GM21526 (cell line): ENCODE data around the gene RPL6.
"Not testable (repeated sequence)": the region's sequence is repeated elsewhere in the genome, so short reads cannot be mapped to it uniquely, and the experiment has no call there.

Experiments used
- ATAC-seq: cut with Tn5 transposase; IDR thresholded peaks from one replicate; pipeline ENCODE4 v1.9.1; 2021; ENCODE audit warnings: moderate library complexity; ENCODE audit not compliant: unreplicated experiment, low FRiP score

RPL6 gene

DNA sequence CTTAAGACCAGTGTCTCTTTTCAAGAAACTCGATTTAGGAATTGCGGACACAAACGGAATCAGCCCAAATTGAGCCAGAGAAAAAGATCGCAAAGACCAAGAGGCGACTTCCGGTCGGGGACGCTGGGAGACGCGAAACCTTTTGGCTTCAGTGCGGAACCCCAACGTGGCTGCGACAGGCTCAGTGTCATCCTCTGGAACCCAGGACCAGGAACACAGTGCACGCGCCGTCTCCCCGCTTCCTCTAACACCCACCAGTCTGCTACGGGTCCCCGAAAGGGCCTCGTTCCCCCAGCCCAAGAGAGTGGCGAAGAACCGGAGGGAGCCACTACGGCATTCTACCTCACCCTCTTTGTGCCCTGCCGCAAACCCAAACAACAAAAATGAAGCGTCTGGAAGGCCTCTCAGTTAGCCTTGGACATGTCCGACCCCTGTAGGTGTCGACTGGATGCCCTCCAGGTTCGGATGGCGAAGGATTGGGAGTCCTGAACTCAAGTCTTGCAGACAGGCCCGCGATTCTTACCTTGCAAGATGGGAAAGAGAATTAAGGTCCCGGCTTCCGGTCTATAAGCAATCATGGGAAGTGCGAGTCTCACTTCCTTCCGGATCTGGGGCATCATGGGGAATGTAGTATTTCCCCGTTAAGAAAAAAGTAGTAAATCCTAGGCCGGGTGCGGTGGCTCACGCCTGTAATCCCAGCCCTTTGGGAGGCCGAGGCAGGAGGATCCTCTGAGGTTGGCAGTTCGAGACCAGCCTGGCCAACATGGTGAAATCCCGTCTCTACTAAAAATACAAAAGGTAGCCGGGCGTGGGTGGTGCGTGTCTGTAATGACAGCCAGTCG is at the start of gene RPL6:
Gene RPL6 (minus strand): TSS at position 542 of the 842 bp plus-strand sequence. CDS start 949 bp downstream, outside the sequence.
- ATAC-seq, result peak; percentile 69

DNA sequence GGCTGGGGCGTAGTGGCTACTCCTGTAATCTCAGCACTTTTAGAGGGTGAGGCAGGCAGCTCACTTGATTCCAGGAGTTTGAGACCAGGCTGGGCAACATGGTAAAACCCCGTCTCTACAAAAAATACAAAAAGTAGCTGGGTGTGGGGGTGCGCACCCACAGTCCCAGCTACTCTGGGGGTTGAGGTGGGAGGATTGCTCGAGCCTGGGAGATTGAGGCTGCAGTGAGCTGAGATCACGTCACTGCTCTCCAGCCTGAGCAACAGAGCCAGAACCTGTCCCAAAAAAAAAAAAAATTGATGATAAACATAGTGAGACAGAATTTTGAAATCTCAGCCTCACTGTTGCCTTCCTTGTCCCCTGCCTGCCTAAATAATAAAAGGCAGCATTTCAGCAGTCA is 49.3 kb upstream of the RPL6 start:
- ATAC-seq, result no peak

GRCh38 chr12:112458330-112458729 is 48.9 kb upstream of the RPL6 start:
- no peak for ATAC-seq

DNA sequence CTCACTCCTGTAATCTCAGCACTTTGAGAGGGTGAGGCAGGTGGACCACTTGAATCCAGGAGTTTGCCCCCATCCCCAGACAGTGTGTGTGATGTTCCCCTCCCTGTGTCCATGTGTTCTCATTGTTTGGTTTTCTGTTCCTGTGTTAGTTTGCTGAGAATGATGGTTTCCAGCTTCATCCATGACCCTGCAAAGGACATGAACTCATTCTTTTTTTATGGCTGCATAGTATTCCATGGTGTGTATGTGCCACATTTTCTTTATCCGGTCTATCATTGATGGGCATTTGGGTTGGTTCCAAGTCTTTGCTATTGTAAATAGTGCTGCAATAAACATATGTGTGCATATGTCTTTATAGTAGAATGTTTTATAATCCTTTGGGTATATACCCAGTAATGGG is 47.7 kb upstream of the RPL6 start:
- ATAC-seq, result not testable (repeated sequence)

GRCh38 chr12:112456029-112456428 is 46.6 kb upstream of the RPL6 start:
- no peak for ATAC-seq

DNA sequence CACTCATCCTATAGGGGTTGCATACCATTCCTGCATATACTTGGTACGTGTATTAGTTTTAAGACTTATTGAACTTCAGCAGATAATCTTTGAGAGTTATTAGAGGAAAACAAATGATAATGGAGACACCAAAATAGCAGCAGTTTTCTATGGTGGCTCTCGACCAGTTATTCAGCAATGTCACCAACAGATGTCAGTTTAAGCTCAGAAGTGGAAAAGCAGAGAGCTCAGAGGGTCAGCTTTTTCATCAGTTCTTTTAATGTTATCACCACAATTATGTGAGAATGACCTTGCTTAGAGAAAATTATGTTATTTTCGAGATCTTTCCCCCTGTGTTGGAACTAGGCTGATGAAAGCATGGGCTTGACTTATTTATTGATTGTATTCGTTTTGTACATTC is 41.3 kb upstream of the RPL6 start:
- ATAC-seq, result no peak

DNA sequence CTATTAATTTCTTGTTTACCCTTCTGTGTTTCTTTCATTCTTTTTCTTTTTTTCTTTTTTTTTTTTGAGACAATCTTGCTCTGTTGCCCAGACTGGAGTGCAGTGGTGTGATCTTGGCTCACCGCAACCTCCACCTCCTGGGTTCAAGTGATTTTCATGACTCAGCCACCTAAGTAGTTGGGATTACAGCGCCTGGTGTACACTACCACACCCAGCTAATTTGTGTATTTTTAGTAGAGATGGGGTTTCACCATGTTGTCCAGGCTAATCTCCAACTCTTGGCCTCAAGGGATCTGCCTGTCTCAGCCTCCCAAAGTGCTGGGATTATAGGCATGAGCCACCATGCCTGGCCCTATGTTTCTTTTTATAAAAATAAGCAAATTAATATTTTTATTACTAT is 38.8 kb upstream of the RPL6 start:
- not testable (repeated sequence) for ATAC-seq

- no peak for ATAC-seq
Measured at GRCh38 chr12:112447106-112447505, 37.7 kb upstream of the RPL6 start.

GRCh38 chr12:112446008-112446725 is 36.8 kb upstream of the RPL6 start:
- ATAC-seq, result no peak

GRCh38 chr12:112443916-112444315 is 34.5 kb upstream of the RPL6 start:
- ATAC-seq, result no peak

DNA sequence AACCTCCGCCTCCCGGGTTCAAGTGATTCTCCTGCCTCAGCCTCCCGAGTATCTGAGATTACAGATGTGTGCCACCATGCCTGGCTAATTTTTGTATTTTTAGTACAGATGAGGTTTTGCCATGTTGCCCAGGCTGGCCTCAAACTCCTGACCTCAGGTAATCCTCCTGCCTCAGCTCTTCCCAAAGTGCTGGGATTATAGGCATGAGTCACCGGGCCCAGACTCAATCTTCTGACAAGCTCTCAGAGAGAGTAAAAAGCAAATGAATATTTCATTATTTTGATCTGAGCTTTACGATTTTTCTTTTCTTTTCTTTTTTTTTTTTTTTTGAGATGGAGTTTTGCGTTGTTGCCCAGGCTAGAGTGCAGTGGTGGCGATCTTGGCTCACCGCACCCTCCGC is 31.2 kb upstream of the RPL6 start:
- not testable (repeated sequence) for ATAC-seq

- no peak for ATAC-seq
Measured at GRCh38 chr12:112439769-112440168, 30.4 kb upstream of the RPL6 start.

GRCh38 chr12:112438645-112439044 is 29.2 kb upstream of the RPL6 start:
- ATAC-seq, result not testable (repeated sequence)

DNA sequence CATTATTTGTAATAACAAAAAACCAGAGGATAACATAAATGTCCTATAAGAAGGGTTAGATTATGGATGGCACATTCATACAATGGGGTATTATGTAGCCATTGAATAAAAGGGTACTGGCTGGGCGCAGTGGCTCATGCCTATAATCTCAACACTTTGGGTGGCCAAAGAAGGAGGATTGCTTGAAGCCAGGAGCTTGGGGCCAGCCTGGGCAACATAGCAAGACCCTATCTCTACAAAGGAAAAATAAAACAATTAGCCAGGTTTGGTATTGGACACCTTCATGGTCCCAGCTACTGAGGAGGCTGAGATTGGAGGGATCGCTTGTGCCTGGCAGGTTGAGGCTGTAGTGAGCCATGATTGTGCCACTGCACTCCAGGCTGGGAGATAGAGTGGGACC is 24.1 kb upstream of the RPL6 start:
- ATAC-seq, result no peak

DNA sequence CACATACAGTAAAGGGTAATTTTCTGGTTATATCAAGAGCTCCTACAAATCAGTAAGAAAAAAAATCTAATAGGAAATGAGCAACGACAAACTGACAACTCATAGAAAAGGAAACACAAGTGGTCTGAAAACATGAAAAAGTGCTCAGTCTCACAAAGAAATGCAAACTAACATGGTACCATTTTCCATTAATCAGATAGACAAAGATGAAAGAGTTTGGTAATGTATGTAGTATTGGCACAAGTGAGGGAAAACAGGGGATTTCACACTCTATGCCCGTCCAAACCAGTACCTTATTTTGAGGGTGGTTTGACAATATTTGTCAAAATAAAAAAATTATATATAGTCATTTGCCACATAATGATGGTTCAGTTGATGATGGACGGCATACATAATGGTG is 22.6 kb upstream of the RPL6 start:
- no peak for ATAC-seq

GRCh38 chr12:112430929-112431328 is 21.5 kb upstream of the RPL6 start:
- ATAC-seq, result no peak

- ATAC-seq, result no peak
Measured at GRCh38 chr12:112427760-112428159, 18.4 kb upstream of the RPL6 start.

- no peak for ATAC-seq
Measured at GRCh38 chr12:112425582-112426382, 16.4 kb upstream of the RPL6 start.

DNA sequence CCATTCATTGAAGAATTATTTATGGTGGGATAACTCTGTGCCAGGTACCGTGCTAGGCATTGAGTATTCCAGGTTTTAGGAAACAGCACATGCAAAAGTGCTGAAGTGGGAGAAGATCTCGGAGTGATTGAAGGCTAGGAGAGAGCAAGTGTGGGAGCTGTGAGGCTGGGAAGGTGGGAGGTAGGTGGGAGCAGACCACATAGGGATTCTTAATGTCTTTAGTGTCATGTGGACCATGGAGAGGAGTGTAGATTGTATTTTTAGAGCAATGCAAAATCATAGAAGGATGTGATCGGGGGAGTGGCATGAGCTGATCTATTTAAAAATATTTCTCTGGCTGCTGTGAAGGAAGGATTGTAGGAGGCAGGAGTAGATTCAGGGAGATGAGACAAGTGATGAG is 14.7 kb upstream of the RPL6 start:
- no peak for ATAC-seq

DNA sequence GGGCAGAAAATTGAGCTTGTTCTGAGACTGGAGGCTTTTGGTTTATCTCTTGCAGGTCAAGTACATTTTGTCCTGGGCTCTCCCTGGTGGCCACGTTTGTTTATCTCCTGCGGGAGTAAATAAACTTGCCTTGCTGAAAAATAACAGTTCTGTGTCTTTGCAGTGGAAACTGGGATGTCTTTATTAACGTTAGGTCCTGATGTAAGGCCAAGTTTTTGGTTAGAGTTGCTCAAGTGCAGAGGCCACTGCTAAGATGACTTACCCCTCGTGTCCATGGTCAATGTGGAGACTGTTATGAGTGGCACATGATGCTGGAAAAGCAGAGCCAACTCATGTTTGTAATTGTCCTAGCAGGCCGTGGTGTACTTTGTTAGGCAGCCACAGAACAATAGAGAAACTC is 13.1 kb upstream of the RPL6 start:
- ATAC-seq, result no peak

GRCh38 chr12:112421363-112421762 is 12.0 kb upstream of the RPL6 start:
- no peak for ATAC-seq
